Neural cell (in vitro differentiated cells): Measurements from ENCODE around the gene IDE. TPM values are rescaled to one million over a fixed set of nuclear protein-coding genes. Genes with fewer than 3 reads are reported as not detected.
A peak's percentile ranks its signal among the peaks of the same experiment; 100 is the strongest.
"Not testable (repeated sequence)": the region's sequence is repeated elsewhere in the genome, so short reads cannot be mapped to it uniquely, and the experiment has no call there.

Source experiments
- H2AFZ ChIP-seq: fragments of 200-600, 300-800 bp; sonication (generic), shearing (Covaris generic); 2 replicates; pipeline ENCODE4 v1.6.0; 2014; ENCODE audit warnings: low read depth, mild to moderate bottlenecking, antibody characterized with exemption, low read length, moderate library complexity
- H3F3A ChIP-seq: fragments of 200-600 bp; shearing (Covaris generic); 2 replicates; pipeline ENCODE4 v1.6.1; 2016; ENCODE audit warnings: mild to moderate bottlenecking, moderate library complexity, mixed read lengths, antibody characterized with exemption, low read length; ENCODE audit not compliant: insufficient read depth, poor library complexity, severe bottlenecking
- H3K27ac ChIP-seq: fragments of 200-600, 300-800 bp; sonication (generic), shearing (Covaris generic); 2 replicates; pipeline ENCODE4 v1.5.1; 2014; ENCODE audit warnings: mild to moderate bottlenecking, low read length, moderate library complexity
- H3K27me3 ChIP-seq: fragments of 300-800, 200-600 bp; sonication (generic), shearing (Covaris generic); 2 replicates; pipeline ENCODE4 v1.6.0; 2014; ENCODE audit warnings: mild to moderate bottlenecking, low read depth, low read length, moderate library complexity; ENCODE audit not compliant: insufficient read depth
- H3K36me3 ChIP-seq: fragments of 300-800, 200-600 bp; sonication (generic), shearing (Covaris generic); 2 replicates; pipeline ENCODE4 v1.5.1; 2014; ENCODE audit warnings: mild to moderate bottlenecking, antibody characterized with exemption, low read length, moderate library complexity; ENCODE audit not compliant: insufficient read depth
- H3K4me2 ChIP-seq: fragments of 300-800, 200-600 bp; sonication (generic), shearing (Covaris generic); 2 replicates; pipeline ENCODE4 v1.6.0; 2014; ENCODE audit warnings: mild to moderate bottlenecking, low read length
- H3K4me3 ChIP-seq: fragments of 300-800, 200-600 bp; sonication (generic), shearing (Covaris generic); 2 replicates; pipeline ENCODE4 v1.5.1; 2014; ENCODE audit warnings: mild to moderate bottlenecking, low read length, moderate library complexity
- H3K79me2 ChIP-seq: fragments of 200-600 bp; shearing (Covaris generic); replicated peaks from 2 replicates; pipeline ENCODE4 v1.6.0; 2014; ENCODE audit warnings: mild to moderate bottlenecking, low read length, moderate library complexity; ENCODE audit not compliant: insufficient read depth
- H3K9ac ChIP-seq: fragments of 300-800, 200-600 bp; sonication (generic), shearing (Covaris generic); 2 replicates; pipeline ENCODE4 v1.6.1; 2016; ENCODE audit warnings: mild to moderate bottlenecking, low read length, mixed read lengths
- H3K9me2 ChIP-seq: fragments of 200-600 bp; shearing (Covaris generic); 2 replicates; pipeline ENCODE4 v1.6.1; 2016; ENCODE audit warnings: mild to moderate bottlenecking, low read length, mixed read lengths; ENCODE audit not compliant: insufficient read depth
- H3K9me3 ChIP-seq: fragments of 200-600, 300-800 bp; sonication (generic), shearing (Covaris generic); 2 replicates; pipeline ENCODE4 v1.6.1; 2016; ENCODE audit warnings: mild to moderate bottlenecking, mixed run types, low read length, moderate library complexity, mixed read lengths
- H4K20me1 ChIP-seq: fragments of 200-600 bp; shearing (Covaris generic); 2 replicates; pipeline ENCODE4 v1.6.1; 2016; ENCODE audit warnings: mild to moderate bottlenecking, mixed run types; ENCODE audit not compliant: insufficient read depth
- CTCF ChIP-seq: fragments of 450-650 bp; IDR thresholded peaks from 2 replicates; pipeline ENCODE4 v1.5.1; 2014; ENCODE audit warnings: antibody characterized with exemption, mild to moderate bottlenecking, moderate library complexity; ENCODE audit not compliant: poor library complexity, severe bottlenecking
- EP300 ChIP-seq: fragments of 450-650 bp; conservative IDR thresholded peaks from 2 replicates; pipeline ENCODE4 v1.6.1; 2014; ENCODE audit warnings: antibody characterized with exemption, mild to moderate bottlenecking, moderate library complexity; ENCODE audit not compliant: poor library complexity, severe bottlenecking
- EZH2 ChIP-seq: fragments of 200-600, 300-800 bp; shearing (Covaris generic), sonication (generic); IDR thresholded peaks from 2 replicates; pipeline ENCODE4 v1.6.1; 2014; ENCODE audit warnings: antibody characterized with exemption, low read length, borderline replicate concordance, mild to moderate bottlenecking; ENCODE audit not compliant: insufficient read depth, poor library complexity, severe bottlenecking
- MXI1 ChIP-seq: fragments of 450-650 bp; conservative IDR thresholded peaks from 2 replicates; pipeline ENCODE4 v1.6.1; 2014; ENCODE audit warnings: antibody characterized with exemption, mild to moderate bottlenecking; ENCODE audit not compliant: poor library complexity, severe bottlenecking
- POLR2AphosphoS5 ChIP-seq: IDR thresholded peaks from 2 replicates; pipeline ENCODE4 v1.6.1; 2012
- RAD21 ChIP-seq: fragments of 450-650 bp; conservative IDR thresholded peaks from 2 replicates; pipeline ENCODE4 v1.6.1; 2014; ENCODE audit warnings: antibody characterized with exemption, mild to moderate bottlenecking, moderate library complexity
- REST ChIP-seq: IDR thresholded peaks from 2 replicates; pipeline ENCODE4 v1.6.1; 2012; ENCODE audit warnings: borderline replicate concordance
- SMC3 ChIP-seq: fragments of 450-650 bp; conservative IDR thresholded peaks from 2 replicates; pipeline ENCODE4 v1.6.1; 2014; ENCODE audit warnings: antibody characterized with exemption, mild to moderate bottlenecking, moderate library complexity; ENCODE audit not compliant: poor library complexity
- TAF1 ChIP-seq: IDR thresholded peaks from 2 replicates; pipeline ENCODE4 v1.6.1; 2012; ENCODE audit warnings: low read depth
- polyA plus RNA-seq: library from polyadenylated mRNA; depleted of rRNA; stranded (reverse); fragments of >200 nt; gene quantifications from 2 replicates; pipeline ENCODE4 v1.2.3, GENCODE V29; 2014

Gene IDE
- polyA plus RNA-seq, 1 donor from 2014 or later, result 10.4 TPM

GRCh38 chr10:92590623-92591549 lies 17.0 kb upstream of the IDE start:
- peaks cover 28% of the 10 kb centered on the region for H3K79me2 ChIP-seq
- no peaks in the 10 kb centered on the region for H3K36me3 ChIP-seq
- H3K27ac ChIP-seq, result no peak overlapping the region
- no peaks in the 10 kb centered on the region for H3F3A ChIP-seq
- H3K4me2 ChIP-seq, result no peak overlapping the region
- H2AFZ ChIP-seq, result peak overlapping the region; percentile 4
- no peaks in the 10 kb centered on the region for H3K9me3 ChIP-seq
- no peaks in the 10 kb centered on the region for H3K27me3 ChIP-seq
- peak overlapping the region; percentile 9 for H3K9ac ChIP-seq
- H4K20me1 ChIP-seq, result no peaks in the 10 kb centered on the region
- peak overlapping the region; percentile 57 for H3K4me3 ChIP-seq
- no peak for TF ChIP-seq CTCF
- TF ChIP-seq POLR2AphosphoS5, result no peak
- no peak for TF ChIP-seq MXI1
- no peak for TF ChIP-seq TAF1
- no peak for TF ChIP-seq SMC3
- TF ChIP-seq REST, result no peak
- TF ChIP-seq RAD21, result no peak
- TF ChIP-seq EP300, result no peak
- no peaks in the 10 kb centered on the region for H3K9me2 ChIP-seq

- not testable (repeated sequence) for H2AFZ ChIP-seq, H3K27ac ChIP-seq, H3K9me2 ChIP-seq, H3K27me3 ChIP-seq, H3K4me2 ChIP-seq, H3K9me3 ChIP-seq, H3F3A ChIP-seq, H3K4me3 ChIP-seq, H3K79me2 ChIP-seq, H4K20me1 ChIP-seq, H3K36me3 ChIP-seq, H3K9ac ChIP-seq
These were observed 8.5 kb upstream of the IDE start for GRCh38 chr10:92582347-92582746.

GRCh38 chr10:92575961-92576360 lies 2.1 kb upstream of the IDE start:
- Histone ChIP-seq H3K4me2 (no peak overlapping the region), H3K9me2 (no peaks in the 10 kb centered on the region), H2AFZ (no peak overlapping the region), H3K27ac (no peak overlapping the region), H4K20me1 (no peaks in the 10 kb centered on the region), H3K9me3 (no peaks in the 10 kb centered on the region), H3K4me3 (no peak overlapping the region), H3K36me3 (no peaks in the 10 kb centered on the region), H3K27me3 (no peaks in the 10 kb centered on the region), H3K79me2 (peaks cover 6% of the 10 kb centered on the region), H3F3A (peaks cover 3% of the 10 kb centered on the region), H3K9ac (no peak overlapping the region)
- TF ChIP-seq TAF1, result no peak
- TF ChIP-seq SMC3, result no peak
- no peak for TF ChIP-seq EZH2
- TF ChIP-seq REST, result no peak
- no peak for TF ChIP-seq CTCF
- no peak for TF ChIP-seq MXI1
- TF ChIP-seq RAD21, result no peak
